Lower lobe of right lung (tissue), 2 donors: ENCODE measurements around the gene SND1. TPM values are rescaled to one million over a fixed set of nuclear protein-coding genes. Genes with fewer than 3 reads are reported as not detected.

Experiments
- ATAC-seq, 2 donors: fragments of 200-7000 bp; cut with Tn5 transposase; one replicate each; pipeline ENCODE4 v1.9.1; 2020 to 2022; ENCODE audit warnings: mild to moderate bottlenecking in 2 of 2, moderate library complexity in 2 of 2
- DNase-seq: peaks from one replicate; pipeline ENCODE4 v3.0.0-alpha.2; 2020
- H3K27ac ChIP-seq: fragments of 200-600 bp; one replicate; pipeline ENCODE4 v1.8.0; 2022
- H3K27me3 ChIP-seq: fragments of 200-600 bp; one replicate; pipeline ENCODE4 v1.8.0; 2022; ENCODE audit warnings: low read depth
- H3K36me3 ChIP-seq: fragments of 200-600 bp; one replicate; pipeline ENCODE4 v1.8.0; 2022; ENCODE audit warnings: mild to moderate bottlenecking
- H3K4me1 ChIP-seq: fragments of 200-600 bp; one replicate; pipeline ENCODE4 v1.8.0; 2022
- H3K4me3 ChIP-seq: fragments of 200-600 bp; one replicate; pipeline ENCODE4 v1.8.0; 2022; ENCODE audit warnings: mild to moderate bottlenecking
- H3K9me3 ChIP-seq: fragments of 200-600 bp; one replicate; pipeline ENCODE4 v1.8.0; 2022
- intact Hi-C: fragments of 100-400 bp; cut with DNase I; formaldehyde crosslinking; loops from one replicate; pipeline ENCODE4 v1.11.0; 2022
- total RNA-seq: library from RNA; stranded (reverse); fragmentation: NEBNext Ultra II Directional; extraction: Animal tissue kit (Norgen Biotek cat#: 25700); gene quantifications from one replicate; pipeline ENCODE4 v1.2.1, GENCODE V29; 2021
- TF ChIP-seq, protein P1 (sequence below): fragments of 200-600 bp; IDR thresholded peaks from one replicate; pipeline ENCODE4 v1.8.0; 2022; ENCODE audit warnings: antibody characterized with exemption, mild to moderate bottlenecking
- donor health status: DM: no; HTN: yes; CAD: no; lungs with severe emphysema.

The SND1 gene
- total RNA-seq, 1 donor from 2014 or later: 142 TPM

DNA sequence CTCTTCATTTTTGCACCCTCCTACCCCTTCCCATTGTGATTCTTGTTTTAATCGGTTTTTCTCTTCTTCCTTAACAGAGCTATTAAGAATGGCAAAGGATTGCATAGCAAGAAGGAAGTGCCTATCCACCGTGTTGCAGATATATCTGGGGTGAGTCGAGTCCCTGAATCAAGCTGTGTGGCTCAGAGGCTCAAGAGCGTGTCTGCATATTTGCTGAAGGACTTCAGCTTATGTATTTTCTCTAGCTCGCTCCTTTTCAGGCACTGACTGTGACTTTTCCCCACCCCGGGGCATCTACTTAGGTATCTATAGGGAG, 252.6 kb downstream of the SND1 start:
- Histone ChIP-seq H3K36me3 (peaks cover 6% of the 10 kb centered on the region), H3K9me3 (no peaks in the 10 kb centered on the region), H3K4me1 (peaks cover 40% of the 10 kb centered on the region), H3K27me3 (no peaks in the 10 kb centered on the region), H3K27ac (no peak overlapping the region), H3K4me3 (no peak overlapping the region)
- intact Hi-C loops: no loop called here
- ATAC-seq: peak; percentile 43 to 83
- DNase-seq: no peak
- TF ChIP-seq, protein P1, sequence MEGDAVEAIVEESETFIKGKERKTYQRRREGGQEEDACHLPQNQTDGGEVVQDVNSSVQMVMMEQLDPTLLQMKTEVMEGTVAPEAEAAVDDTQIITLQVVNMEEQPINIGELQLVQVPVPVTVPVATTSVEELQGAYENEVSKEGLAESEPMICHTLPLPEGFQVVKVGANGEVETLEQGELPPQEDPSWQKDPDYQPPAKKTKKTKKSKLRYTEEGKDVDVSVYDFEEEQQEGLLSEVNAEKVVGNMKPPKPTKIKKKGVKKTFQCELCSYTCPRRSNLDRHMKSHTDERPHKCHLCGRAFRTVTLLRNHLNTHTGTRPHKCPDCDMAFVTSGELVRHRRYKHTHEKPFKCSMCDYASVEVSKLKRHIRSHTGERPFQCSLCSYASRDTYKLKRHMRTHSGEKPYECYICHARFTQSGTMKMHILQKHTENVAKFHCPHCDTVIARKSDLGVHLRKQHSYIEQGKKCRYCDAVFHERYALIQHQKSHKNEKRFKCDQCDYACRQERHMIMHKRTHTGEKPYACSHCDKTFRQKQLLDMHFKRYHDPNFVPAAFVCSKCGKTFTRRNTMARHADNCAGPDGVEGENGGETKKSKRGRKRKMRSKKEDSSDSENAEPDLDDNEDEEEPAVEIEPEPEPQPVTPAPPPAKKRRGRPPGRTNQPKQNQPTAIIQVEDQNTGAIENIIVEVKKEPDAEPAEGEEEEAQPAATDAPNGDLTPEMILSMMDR: no peak

DNA sequence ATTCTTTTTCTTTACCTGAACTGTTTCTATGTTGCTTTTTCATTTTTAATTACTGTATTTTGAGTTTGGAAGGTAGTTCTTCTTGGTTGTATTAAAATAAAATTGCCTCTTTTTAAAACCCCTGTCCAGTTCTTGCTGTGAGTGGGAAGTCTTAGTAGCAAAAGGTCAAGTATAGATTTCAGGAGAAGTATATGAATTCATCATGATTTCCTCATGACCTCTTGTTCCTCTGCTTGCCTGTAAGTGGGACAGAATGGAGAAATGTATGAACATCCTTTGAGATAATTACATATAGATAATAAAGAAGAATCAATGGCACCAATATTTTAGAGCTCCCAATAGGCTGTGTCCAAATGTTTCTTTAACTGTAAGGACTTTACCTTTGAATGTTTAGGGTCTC, 253.0 kb downstream of the SND1 start:
- ATAC-seq (no peak), DNase-seq (no peak)
- H3K4me3 ChIP-seq: no peak overlapping the region
- H3K36me3 ChIP-seq: peaks cover 6% of the 10 kb centered on the region
- no peaks in the 10 kb centered on the region for H3K9me3 ChIP-seq
- TF ChIP-seq, protein P1: no peak
- intact Hi-C loops: no loop called here
- no peak overlapping the region for H3K27ac ChIP-seq
- peaks cover 40% of the 10 kb centered on the region for H3K4me1 ChIP-seq
- no peaks in the 10 kb centered on the region for H3K27me3 ChIP-seq

DNA sequence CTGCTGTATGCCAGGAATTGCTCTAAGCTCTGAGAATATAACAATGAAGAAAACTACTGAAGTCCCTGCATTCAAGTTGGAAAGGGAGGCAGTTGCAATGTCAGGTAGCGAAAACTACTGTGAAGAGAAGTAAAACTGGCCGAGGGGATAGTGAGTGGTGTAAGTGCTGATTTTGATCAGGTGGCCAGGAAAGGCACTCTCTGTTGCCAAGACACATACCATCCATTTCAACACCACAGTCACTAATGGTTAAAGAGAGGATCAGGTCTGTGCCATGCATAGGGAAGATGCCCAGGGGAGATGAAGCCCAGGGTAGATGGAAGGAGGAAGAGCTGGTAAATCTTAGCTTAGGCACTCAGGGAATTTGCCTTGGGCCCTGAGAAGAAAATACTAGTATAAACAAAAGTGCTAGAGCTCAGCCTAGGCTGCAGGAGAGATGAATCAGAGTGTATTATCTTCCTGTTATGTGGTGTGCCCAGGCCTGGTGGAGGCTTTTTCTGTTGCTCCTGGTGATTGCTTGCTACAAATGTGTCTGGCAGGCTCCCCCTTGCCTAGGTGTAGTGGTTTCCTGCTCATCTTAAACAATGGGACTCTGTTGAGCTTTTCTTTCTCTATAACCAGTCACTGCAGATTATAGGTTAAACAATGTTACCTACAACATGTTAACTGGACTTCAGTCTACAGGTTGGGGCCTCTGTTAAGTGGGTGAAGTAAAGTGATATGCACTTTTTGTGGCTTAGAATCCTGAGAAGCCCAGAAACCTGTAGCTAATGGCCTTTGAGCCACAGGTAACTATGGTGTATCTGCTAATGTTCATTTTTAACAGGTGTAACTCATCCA, 253.7 kb downstream of the SND1 start:
- intact Hi-C loops: no loop called here
- H3K27ac ChIP-seq: no peak overlapping the region
- H3K9me3 ChIP-seq: no peaks in the 10 kb centered on the region
- peaks cover 6% of the 10 kb centered on the region for H3K36me3 ChIP-seq
- no peak for DNase-seq
- no peak for ATAC-seq
- H3K4me3 ChIP-seq: no peak overlapping the region
- TF ChIP-seq, protein P1: no peak
- H3K4me1 ChIP-seq: peaks cover 34% of the 10 kb centered on the region
- H3K27me3 ChIP-seq: no peaks in the 10 kb centered on the region

DNA sequence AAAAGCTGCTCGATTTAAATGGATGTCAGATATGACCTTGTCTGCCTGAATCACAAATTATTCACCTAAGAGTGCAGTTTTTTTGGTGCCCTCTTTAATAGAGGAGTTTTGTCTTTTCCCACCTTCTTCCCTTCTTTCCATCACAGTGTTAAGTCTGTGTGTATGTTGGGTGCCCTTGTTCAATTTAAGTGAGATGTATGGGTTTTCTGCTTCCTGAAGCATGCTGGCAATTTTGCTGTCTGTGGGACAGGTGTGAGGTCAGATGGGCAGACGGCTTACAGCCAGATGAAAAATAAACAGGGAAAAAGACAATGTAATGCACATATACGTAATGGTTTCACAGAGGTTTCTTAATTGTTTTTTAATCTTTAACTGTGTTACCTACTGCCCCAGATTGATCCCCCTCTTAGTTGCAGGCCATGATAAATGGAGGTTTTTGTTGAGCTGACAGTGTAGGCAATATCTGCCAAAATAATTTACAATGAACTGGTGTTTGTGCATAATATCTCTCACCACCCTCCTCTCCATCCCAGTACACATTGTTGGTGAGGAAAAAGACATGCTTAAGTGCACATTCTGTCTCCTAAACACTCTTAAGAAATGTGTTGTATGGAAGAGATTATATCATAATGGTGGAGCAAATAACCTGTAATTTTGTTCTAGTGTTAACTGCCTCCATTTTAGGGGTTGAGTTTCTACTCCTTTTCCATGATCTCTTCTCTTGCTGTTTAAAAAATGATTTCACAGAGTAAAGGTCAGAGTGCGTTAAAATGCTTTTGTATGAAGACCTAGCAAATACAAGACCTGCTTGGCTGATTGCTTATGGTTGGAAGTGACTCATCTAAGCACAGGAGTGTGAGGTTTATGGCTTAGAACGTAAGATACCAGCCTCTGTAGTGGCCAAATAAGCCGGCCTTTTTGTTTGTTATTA, 255.4 kb downstream of the SND1 start:
- no peak overlapping the region for H3K27ac ChIP-seq
- intact Hi-C loops: no loop called here
- TF ChIP-seq, protein P1: no peak
- no peak overlapping the region for H3K4me3 ChIP-seq
- no peak for DNase-seq
- H3K9me3 ChIP-seq: no peaks in the 10 kb centered on the region
- no peak for ATAC-seq
- no peaks in the 10 kb centered on the region for H3K27me3 ChIP-seq
- peaks cover 6% of the 10 kb centered on the region for H3K36me3 ChIP-seq
- H3K4me1 ChIP-seq: peaks cover 19% of the 10 kb centered on the region

DNA sequence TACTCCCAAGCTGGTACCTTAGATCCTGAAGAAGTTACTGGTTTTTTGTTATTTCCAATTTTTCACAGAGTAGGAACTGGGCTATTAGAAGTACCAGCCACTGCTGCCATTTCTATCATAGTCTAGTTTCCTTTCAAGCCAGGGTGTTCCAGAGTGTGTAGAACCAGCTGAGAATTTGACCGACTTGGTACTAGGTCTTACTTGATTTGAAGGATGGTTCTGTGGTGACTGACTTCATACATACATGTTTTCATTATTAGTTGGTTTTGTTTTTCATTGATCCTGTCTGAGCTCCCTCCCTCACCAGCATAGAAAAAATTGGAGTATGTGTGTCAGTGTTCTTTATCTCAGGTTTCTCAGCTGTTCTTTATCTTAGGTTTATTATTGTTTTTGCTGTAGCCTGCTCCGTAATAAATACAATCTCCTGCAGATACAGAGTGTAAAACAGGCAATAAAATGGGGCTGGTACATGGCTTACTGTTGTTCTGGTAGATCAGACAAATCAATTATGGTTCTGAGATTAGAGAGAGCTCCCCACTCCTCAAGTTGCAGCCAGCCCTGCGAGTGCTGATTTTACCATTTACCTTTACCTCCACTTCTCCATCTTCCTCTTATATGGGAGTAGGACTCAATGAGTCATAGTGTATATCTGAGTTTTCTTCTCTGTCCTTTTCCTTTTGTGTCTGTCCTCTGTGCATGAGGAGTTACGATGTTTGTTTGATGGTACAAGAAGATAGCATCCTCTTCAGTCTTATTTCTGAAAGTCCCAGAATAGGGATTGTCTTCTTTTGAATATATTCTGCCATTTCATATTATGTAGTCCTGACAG, 256.6 kb downstream of the SND1 start:
- peaks cover 6% of the 10 kb centered on the region for H3K36me3 ChIP-seq
- ATAC-seq (no peak), DNase-seq (no peak)
- no peak overlapping the region for H3K27ac ChIP-seq
- H3K4me3 ChIP-seq: no peak overlapping the region
- TF ChIP-seq, protein P1: no peak
- intact Hi-C loops: no loop called here
- H3K9me3 ChIP-seq: no peaks in the 10 kb centered on the region
- peaks cover 18% of the 10 kb centered on the region for H3K4me1 ChIP-seq
- H3K27me3 ChIP-seq: no peaks in the 10 kb centered on the region
